Tibial nerve (tissue), 3 donors: ENCODE data around the gene TAOK3.

ENCODE experiments used
- POLR2A ChIP-seq, 2 donors: fragments of 450-650 bp; IDR thresholded peaks; one replicate each; pipeline ENCODE4 v1.6.1; 2017; ENCODE audit warnings: antibody characterized with exemption in 2 of 2, mild to moderate bottlenecking in 2 of 2, moderate library complexity in 2 of 2
- TF ChIP-seq, protein P1 (sequence below), 5 experiments: fragments of 200-600 bp in 3 of 5; fragments of 450-650 bp in 2 of 5; sonication (generic) in 3 of 5; IDR thresholded peaks; one replicate each; pipeline ENCODE4 v1.5.1; 2016 to 2019; ENCODE audit warnings: antibody characterized with exemption in 5 of 5, mild to moderate bottlenecking in 3 of 5, moderate library complexity in 2 of 5

DNA sequence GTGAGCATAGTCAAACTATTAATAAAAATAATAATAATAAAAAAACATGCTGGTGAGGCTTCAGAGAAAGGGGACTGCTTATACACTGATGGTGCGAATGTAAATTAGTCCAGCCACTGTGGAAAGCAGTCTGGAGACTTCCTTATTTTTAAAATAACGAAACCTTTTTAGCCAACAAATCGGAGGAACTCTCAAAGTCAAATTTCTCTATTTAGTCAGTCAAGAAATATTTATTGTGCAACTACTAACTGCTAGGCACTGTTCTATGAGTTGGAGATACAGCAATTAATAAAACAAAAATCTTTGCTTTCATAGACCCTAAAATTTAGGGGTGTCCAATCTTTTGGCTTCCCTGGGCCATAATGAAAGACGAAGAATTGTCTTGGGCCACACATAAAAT is 10.8 kb downstream of the TAOK3 start:
- TF ChIP-seq, protein P1, sequence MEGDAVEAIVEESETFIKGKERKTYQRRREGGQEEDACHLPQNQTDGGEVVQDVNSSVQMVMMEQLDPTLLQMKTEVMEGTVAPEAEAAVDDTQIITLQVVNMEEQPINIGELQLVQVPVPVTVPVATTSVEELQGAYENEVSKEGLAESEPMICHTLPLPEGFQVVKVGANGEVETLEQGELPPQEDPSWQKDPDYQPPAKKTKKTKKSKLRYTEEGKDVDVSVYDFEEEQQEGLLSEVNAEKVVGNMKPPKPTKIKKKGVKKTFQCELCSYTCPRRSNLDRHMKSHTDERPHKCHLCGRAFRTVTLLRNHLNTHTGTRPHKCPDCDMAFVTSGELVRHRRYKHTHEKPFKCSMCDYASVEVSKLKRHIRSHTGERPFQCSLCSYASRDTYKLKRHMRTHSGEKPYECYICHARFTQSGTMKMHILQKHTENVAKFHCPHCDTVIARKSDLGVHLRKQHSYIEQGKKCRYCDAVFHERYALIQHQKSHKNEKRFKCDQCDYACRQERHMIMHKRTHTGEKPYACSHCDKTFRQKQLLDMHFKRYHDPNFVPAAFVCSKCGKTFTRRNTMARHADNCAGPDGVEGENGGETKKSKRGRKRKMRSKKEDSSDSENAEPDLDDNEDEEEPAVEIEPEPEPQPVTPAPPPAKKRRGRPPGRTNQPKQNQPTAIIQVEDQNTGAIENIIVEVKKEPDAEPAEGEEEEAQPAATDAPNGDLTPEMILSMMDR (IDR thresholded peaks at IDR 0.05), result no peak
- TF ChIP-seq POLR2A (IDR thresholded peaks at IDR 0.05), result no peak
